GM04503 (cell line): Measurements from ENCODE around the gene JMJD7.

Source experiments
- DNase-seq: peaks from one replicate; pipeline ENCODE4 v3.0.0-alpha.2; 2012; ENCODE audit warnings: low read depth

The JMJD7 gene

GRCh38 chr15:41866872-41867579 lies 39.1 kb downstream of the JMJD7 start:
- DNase-seq = no peak

GRCh38 chr15:41868321-41868720 lies 40.4 kb downstream of the JMJD7 start:
- no peak for DNase-seq

GRCh38 chr15:41869770-41870688 lies 42.1 kb downstream of the JMJD7 start:
- DNase-seq = no peak

- peak; percentile 17 for DNase-seq
These were observed 42.8 kb downstream of the JMJD7 start for GRCh38 chr15:41870689-41871081.

- no peak for DNase-seq
These were observed 43.4 kb downstream of the JMJD7 start for GRCh38 chr15:41871175-41871905.

GRCh38 chr15:41872166-41872747 lies 44.4 kb downstream of the JMJD7 start:
- DNase-seq = no peak

- DNase-seq = no peak
These were observed 45.8 kb downstream of the JMJD7 start for GRCh38 chr15:41873711-41874110.

- no peak for DNase-seq
These were observed 46.8 kb downstream of the JMJD7 start for GRCh38 chr15:41874736-41875135.

- DNase-seq = no peak
These were observed 48.1 kb downstream of the JMJD7 start for GRCh38 chr15:41876007-41876406.

GRCh38 chr15:41876689-41877088 lies 48.8 kb downstream of the JMJD7 start:
- no peak for DNase-seq

GRCh38 chr15:41877631-41878354 lies 49.9 kb downstream of the JMJD7 start:
- DNase-seq = no peak

GRCh38 chr15:41878355-41878699 lies 50.4 kb downstream of the JMJD7 start:
- no peak for DNase-seq

- no peak for DNase-seq
These were observed 51.5 kb downstream of the JMJD7 start for GRCh38 chr15:41879321-41879845.

- DNase-seq = no peak
These were observed 52.4 kb downstream of the JMJD7 start for GRCh38 chr15:41880156-41880877.

- no peak for DNase-seq
These were observed 53.2 kb downstream of the JMJD7 start for GRCh38 chr15:41881086-41881485.

- DNase-seq = no peak
These were observed 53.6 kb downstream of the JMJD7 start for GRCh38 chr15:41881550-41881919.

GRCh38 chr15:41881920-41882688 lies 54.2 kb downstream of the JMJD7 start:
- DNase-seq = no peak

GRCh38 chr15:41882689-41883483 lies 55.0 kb downstream of the JMJD7 start:
- no peak for DNase-seq

- no peak for DNase-seq
These were observed 55.6 kb downstream of the JMJD7 start for GRCh38 chr15:41883484-41883825.
